GM19193 (cell line): ENCODE results near the gene GPBP1L1.

ENCODE experiments used
- POLR2A ChIP-seq: IDR thresholded peaks from 4 replicates; pipeline ENCODE4 v1.6.1; 2011; ENCODE audit not compliant: insufficient read depth, insufficient read length; ENCODE audit errors: extremely low read depth

The GPBP1L1 gene

DNA sequence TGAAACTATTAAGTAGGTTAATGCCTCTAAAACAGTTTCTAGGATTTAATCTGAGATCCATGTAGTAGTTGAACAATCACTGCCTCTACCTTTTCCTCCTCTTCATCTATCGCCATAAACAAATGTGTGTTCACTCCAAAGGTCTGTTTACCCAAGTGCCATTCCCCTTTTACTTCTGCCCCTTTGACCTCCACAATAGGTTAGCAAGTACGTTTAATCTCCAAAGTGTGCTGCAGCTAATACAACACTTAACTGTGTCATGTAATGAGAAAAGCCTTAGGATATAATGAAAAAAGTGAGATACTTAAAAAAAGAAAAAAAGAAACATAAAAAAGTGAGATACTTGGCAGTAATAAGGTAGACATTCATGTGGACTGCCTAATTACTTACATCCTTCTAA, 28.2 kb downstream of the GPBP1L1 start:
- TF ChIP-seq POLR2A, result no peak

DNA sequence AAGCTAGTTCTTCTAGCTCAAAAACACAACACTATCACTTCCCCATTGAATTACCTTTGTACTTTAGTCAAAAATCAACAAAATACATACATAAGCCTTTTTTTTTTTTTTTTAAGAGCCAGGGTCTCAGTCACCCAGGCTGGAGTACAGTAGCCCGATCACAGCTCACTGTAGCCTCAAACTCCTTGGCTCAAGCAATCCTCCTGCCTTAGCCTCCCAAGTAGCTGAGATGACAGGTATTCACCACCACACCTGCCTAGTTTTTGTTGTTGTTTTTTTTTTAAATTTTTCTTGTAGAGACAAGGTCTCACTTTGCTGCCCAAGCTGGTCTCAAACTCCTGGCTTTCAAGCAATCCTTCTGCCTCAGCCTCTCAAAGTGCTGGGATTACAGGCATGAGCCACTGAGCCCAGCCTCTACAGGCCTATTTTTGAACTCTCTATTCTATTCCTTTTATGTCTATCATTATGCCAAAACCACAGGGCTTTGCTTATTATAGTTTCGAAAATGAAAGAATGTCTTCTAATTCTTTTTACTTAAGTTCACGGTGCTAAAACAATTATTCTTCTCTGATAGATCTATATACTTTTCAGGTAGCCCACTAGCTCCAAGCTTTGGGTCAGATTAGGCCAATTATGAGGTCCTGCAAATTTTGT, 29.6 kb downstream of the GPBP1L1 start:
- no peak for TF ChIP-seq POLR2A

DNA sequence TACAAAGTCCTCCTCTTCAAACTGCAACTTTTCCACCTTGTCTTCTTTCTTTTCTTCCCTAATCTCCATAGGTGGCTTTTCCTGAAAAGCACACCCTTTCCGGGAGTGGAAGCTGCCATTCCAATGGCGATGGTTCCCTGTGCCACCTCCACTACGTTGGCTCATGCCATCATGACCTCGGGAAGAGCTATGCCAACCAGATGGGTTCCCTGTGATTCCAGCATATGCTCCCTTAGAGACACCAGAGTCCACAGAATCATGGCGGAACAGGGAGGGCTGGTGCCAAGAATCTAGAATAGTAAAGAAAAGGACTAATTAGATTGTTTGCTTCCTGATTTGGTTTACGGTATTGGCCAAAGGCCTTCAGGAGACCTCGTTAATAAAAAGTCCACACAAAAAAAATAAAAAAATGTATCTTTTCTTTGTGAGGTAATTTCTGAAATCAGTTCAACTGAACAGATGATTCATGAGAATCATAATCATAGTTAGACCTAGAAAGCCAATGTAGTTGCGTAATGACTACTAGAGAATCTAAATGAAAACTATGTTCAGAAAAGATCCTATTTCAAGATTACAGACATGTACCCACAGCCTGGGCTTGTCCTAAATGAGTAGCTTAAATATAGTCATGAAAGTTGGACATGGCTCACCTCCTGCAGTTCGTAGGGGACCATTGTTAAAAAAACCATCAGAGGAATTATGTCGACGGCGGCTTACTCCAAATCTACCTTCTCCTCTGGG, 31.6 kb downstream of the GPBP1L1 start:
- TF ChIP-seq POLR2A, result no peak

DNA sequence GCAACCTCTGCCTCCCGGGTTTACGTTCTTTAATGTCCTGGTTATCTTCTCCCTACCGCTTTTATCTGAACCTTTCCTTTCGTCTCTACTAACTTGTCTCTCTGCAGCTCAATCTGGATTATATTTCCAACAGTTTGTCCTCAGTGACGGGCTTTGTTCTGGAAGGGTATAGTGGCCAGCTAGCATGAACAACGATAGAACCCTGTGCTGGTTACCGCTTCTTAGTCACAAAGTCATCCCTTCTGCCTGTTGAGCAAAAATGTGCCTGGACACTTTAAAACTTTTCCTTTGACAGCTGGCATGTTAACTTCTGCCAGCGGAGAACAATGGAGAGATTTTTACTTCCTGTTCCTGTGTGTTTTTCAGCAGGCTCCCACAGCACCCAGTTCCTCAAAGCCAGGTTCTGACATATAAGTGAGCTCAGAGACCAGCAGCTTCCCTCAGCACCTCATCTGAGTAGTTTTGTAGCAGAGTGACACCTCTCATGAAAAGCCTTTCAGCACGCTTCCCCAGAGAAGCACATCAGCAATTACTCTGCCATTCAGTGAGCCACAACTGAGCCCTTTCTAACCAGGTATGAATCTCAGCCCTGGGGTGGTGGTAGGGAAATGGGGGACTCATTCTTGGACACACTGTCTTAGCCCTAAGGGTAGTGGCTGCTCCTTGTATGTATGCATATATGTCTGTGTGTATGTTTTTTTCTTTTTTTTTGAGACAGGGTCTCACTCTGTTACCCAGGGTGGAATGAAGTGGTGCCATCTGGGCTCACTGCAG, 38.9 kb downstream of the GPBP1L1 start:
- no peak for TF ChIP-seq POLR2A

DNA sequence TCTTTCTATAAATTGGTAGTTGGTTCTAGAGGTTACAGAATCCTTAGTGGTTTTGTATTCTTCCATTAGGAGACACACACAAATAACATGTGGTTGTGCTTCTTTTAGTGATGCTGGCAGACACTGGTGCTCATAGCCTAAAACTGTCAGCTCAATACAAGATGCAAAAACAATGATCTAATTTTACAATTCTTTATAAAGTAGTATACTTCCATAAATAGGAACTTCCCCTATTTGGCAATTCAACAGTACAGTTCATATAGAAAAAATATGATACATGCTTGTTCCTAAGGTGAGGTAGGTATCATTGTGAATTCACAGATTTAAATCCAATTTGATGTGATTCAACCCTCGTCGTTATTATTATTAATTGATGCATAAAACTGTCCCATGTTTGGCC, 41.7 kb downstream of the GPBP1L1 start:
- no peak for TF ChIP-seq POLR2A

DNA sequence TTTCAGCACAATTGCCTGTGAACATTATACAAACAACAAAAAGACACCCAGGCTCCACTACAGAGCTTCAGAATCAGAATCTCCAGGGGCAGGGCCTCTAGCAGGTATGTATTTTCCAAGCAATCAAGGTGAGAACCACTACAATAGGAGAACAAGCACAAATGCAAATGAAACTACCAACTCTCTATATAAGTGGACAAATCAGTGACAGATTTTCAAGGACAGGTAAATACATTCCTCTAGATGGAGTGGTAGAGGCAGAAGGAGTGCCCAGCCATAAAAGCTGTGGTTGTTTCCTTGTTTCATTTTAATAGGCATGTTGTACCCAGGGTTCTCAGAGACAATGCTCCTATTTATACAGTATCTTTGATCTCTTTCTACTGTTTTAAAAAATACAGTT, 42.4 kb downstream of the GPBP1L1 start:
- TF ChIP-seq POLR2A, result no peak

DNA sequence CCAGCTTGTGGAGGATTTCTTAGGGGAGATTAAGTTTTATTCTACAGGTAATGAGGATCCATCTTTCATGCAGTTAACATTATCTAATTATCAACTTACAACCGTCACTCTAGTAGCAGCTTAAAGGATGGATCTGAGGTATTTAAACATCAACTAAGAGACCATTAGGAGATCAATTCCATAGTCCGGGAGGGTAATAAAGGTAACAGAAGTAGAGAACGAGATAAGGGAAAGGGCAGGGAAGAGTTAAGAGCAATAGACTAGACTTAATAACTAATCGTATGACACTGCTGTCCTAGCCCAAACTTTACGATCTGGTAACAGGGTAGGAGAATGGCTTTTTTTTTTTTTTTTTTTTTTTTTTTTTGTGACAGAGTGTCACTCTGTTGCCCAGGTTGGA, 43.0 kb downstream of the GPBP1L1 start:
- TF ChIP-seq POLR2A, result no peak

DNA sequence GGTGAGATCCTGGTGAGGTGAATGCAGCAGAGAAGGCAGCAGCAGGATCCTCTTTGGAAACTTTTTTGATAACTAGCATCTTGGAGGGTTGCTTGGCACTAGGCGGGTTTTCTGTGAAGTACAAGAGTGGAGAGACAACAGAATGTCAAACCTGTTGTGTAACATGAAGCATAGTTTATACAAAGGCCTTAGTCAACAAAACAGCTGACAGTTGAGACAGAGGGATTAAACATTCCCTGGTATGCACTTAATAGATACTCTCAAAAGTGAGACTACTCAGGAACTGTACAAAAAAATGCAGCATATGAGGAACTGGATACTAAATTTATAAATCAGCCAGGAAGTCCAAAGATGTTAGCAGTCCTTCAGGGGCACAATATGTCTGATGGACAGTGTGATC, 46.0 kb downstream of the GPBP1L1 start:
- TF ChIP-seq POLR2A, result no peak

DNA sequence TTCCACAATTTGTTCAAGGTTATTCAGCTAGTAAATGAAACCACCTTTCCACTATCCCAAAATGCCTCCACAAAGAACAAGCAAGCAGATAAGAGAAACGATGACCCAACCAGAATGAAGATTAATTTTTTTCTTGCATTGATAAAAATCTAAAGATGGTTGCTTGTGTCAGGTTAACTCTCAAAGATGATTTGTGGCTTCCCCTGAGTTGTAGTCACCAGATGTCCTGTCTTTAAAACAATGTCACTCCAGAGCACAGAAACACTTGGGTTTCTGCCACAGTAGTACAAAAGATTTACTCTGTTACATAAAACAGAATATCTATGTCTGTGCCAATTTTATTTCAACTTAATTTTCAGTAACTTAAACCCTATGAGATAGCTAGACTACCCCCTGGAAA, 51.1 kb downstream of the GPBP1L1 start:
- TF ChIP-seq POLR2A, result no peak

DNA sequence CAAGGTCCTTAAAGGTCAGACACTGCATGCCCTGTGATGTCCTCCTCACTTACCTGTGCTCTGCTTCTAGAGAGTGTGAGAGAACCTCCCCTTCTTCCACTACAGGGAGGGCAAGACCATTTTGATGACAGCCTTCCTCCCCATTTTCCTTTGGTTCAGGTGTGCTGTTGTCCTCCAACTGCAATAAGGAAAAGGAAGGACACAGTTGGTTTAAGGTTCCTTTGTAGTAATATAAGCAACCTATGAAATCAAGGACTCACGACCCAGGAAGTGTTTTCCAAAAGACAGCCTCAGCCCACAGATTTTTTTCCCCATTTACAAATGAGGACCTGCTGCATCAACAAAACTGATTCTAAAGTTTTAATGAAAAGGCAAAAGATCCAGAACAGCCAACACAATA, 55.9 kb downstream of the GPBP1L1 start:
- no peak for TF ChIP-seq POLR2A

DNA sequence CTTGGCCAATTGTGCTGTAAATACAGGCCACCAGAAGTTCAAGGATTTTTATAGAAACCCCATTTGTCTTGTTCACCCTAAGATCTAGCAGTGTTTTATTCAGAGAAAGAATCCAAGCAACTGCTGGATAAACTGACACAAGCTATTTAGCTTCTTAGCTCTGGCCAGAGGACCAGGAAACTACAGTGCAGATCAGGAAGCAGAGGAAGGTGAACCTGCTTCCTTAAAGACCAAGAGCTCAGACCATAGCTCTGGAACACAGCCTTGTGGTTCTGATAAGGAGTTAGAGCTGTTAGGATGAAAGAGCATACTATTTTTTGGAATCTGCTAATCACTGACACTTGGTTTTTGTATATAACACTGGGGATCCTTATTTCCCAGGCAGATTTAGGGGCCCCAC, 57.3 kb downstream of the GPBP1L1 start:
- no peak for TF ChIP-seq POLR2A

DNA sequence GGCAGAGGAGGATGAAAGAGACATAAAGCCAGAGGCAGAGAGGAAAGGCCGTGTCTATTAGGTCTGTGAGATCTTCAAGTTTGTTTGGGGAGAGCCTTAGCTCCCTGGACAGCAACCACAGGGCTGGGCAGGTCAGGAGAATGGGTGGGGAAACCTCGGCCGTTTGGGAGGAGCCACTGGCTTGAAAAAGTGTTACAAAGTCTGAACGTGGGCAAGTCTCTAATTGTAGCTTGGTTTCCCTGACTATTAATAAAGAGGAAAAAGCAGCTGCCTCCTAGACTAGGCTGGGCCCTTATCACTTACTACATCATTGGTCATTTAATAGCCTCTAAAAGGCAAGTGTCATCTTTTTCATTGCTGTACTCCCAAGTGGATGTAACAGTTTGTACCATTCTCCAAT, 62.4 kb downstream of the GPBP1L1 start, which contains the start of gene CCDC17:
CCDC17 (minus strand) TSS at position 83 of the 400 bp plus-strand sequence. CDS start 145 bp downstream, outside the sequence.
- TF ChIP-seq POLR2A, result no peak

DNA sequence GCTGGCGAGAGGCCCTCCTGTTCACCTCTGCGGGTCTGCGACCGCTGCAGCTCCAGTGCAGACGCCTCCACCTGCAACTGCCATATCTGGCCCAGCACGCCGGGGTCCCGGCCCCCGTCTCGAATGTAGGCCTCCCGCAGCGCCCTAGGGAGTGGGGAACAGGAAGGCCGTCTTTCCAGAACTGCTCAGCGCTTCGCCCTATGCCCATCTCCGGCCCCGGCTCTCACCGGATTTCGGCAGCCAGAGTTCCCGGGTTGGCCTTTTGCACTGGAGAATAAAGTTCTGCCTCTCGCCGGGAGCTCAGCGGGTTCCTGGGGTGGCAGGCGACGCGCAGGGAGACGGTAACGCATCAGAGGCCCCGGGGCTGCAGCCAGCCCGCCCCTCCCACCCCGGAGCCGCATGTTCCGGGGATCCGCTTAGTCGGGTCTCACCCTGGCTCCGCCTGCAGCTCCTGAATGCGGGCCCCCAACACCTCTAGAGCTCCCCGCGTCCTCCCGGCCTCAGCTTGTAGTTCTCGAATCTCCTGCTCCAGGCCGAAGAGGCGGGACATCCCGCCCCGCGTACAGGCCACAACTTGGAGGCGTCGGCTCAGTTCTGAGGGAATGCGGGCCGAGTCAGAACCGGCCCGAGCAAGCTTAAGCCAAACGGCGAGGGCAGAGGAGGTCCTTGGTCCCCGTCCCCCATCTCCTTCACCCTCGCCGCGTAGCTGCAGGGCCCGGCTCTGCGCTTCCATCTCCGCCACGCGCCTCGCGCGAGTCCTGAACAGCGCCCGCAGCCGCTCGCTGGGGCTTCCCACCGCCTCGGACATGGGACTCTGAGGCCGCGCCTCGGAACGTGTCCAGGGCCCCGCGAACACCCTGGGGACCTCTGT, 63.6 kb downstream of the GPBP1L1 start:
- no peak for TF ChIP-seq POLR2A

DNA sequence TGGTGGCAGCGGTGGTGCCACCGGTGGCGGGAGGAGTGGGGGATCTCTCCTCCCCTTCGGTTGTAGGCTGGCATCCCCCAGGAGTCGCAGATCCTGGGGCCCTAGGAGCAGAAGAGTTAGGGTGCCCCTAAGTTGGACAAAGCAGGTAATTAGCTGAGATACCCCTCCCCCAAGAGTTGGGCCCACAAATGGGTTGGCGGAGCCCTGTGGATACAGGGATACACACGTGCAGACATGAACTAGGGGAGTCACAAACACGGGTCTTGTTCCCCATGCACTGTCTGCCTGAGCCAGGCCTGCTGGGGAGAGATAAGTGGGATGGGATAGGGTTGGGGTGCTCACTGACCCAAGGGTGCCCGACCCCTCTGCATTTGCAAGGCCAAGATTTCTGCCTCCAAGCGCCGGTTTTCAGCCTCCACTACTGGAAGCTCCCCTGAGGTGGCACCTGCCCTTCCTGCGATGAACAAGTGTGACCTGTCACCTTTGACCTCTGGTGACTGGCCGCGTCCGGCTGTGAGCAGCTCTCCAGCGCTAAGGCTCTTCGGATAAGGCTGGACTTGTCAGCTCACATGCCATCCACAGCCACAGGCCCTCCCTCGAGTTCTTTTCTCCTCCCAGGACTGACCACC, 64.3 kb downstream of the GPBP1L1 start:
- TF ChIP-seq POLR2A, result no peak
